Measurements from ENCODE around the gene IGF2R.

IGF2R gene

GRCh38 chr6:160022793-160023192 is 53.9 kb downstream of the IGF2R start:
- no peaks in the 10 kb centered on the region for H3K9me3 ChIP-seq (ENCODE audit: low read length)
- H3K4me3 ChIP-seq (ENCODE audit: low read depth in 1 of 2, low read length in 2 of 2), result no peak overlapping the region
- H3K36me3 ChIP-seq (ENCODE audit: insufficient read depth, low read length), result peaks cover 34% of the 10 kb centered on the region
- no peak overlapping the region for H3K9ac ChIP-seq (ENCODE audit: low read length)
- no peak overlapping the region for H3K27ac ChIP-seq (ENCODE audit: low read depth, low read length)
- H3K4me1 ChIP-seq (ENCODE audit: insufficient read depth, low read length), result no peaks in the 10 kb centered on the region
- H3K27me3 ChIP-seq (ENCODE audit: control insufficient read depth in 1 of 2, insufficient read depth in 2 of 2, low read length in 2 of 2), result no peaks in the 10 kb centered on the region

GRCh38 chr6:160024152-160024551 is 55.3 kb downstream of the IGF2R start:
- H3K36me3 ChIP-seq (ENCODE audit: insufficient read depth, low read length), result peaks cover 39% of the 10 kb centered on the region

GRCh38 chr6:160027076-160027475 is 58.2 kb downstream of the IGF2R start:
- Histone ChIP-seq H3K9ac (ENCODE audit: low read length) (no peak overlapping the region), H3K4me1 (ENCODE audit: insufficient read depth, low read length) (peaks cover 18% of the 10 kb centered on the region), H3K9me3 (ENCODE audit: low read length) (no peaks in the 10 kb centered on the region), H3K27ac (ENCODE audit: low read depth, low read length) (no peak overlapping the region), H3K27me3 (ENCODE audit: control insufficient read depth in 1 of 2, insufficient read depth in 2 of 2, low read length in 2 of 2) (no peaks in the 10 kb centered on the region), H3K36me3 (ENCODE audit: insufficient read depth, low read length) (peaks cover 39% of the 10 kb centered on the region), H3K4me3 (ENCODE audit: low read depth in 1 of 2, low read length in 2 of 2) (no peak overlapping the region)

More at GRCh38 chr6:160024152-160024551, 55.3 kb downstream of the IGF2R start:
- Histone ChIP-seq H3K9me3 (ENCODE audit: low read length) (no peaks in the 10 kb centered on the region), H3K9ac (ENCODE audit: low read length) (no peak overlapping the region), H3K4me1 (ENCODE audit: insufficient read depth, low read length) (no peaks in the 10 kb centered on the region), H3K27ac (ENCODE audit: low read depth, low read length) (no peak overlapping the region), H3K4me3 (ENCODE audit: low read depth in 1 of 2, low read length in 2 of 2) (no peak overlapping the region), H3K27me3 (ENCODE audit: control insufficient read depth in 1 of 2, insufficient read depth in 2 of 2, low read length in 2 of 2) (no peaks in the 10 kb centered on the region)

- Histone ChIP-seq H3K9ac (ENCODE audit: low read length) (no peak overlapping the region), H3K27me3 (ENCODE audit: control insufficient read depth in 1 of 2, insufficient read depth in 2 of 2, low read length in 2 of 2) (no peaks in the 10 kb centered on the region), H3K27ac (ENCODE audit: low read depth, low read length) (no peak overlapping the region), H3K4me1 (ENCODE audit: insufficient read depth, low read length) (peaks cover 18% of the 10 kb centered on the region), H3K36me3 (ENCODE audit: insufficient read depth, low read length) (peaks cover 39% of the 10 kb centered on the region), H3K4me3 (ENCODE audit: low read depth in 1 of 2, low read length in 2 of 2) (no peak overlapping the region), H3K9me3 (ENCODE audit: low read length) (no peaks in the 10 kb centered on the region)
Observed at GRCh38 chr6:160027931-160028330, 59.0 kb downstream of the IGF2R start.

- H3K4me3 ChIP-seq (ENCODE audit: low read depth in 1 of 2, low read length in 2 of 2), result no peak overlapping the region
- no peak overlapping the region for H3K9ac ChIP-seq (ENCODE audit: low read length)
- H3K27ac ChIP-seq (ENCODE audit: low read depth, low read length), result no peak overlapping the region
- no peaks in the 10 kb centered on the region for H3K9me3 ChIP-seq (ENCODE audit: low read length)
- H3K27me3 ChIP-seq (ENCODE audit: control insufficient read depth in 1 of 2, insufficient read depth in 2 of 2, low read length in 2 of 2), result no peaks in the 10 kb centered on the region
- H3K4me1 ChIP-seq (ENCODE audit: insufficient read depth, low read length), result peaks cover 18% of the 10 kb centered on the region
- H3K36me3 ChIP-seq (ENCODE audit: insufficient read depth, low read length), result peaks cover 43% of the 10 kb centered on the region
Observed at GRCh38 chr6:160028487-160029275, 59.8 kb downstream of the IGF2R start.

GRCh38 chr6:160029525-160029924 is 60.6 kb downstream of the IGF2R start:
- Histone ChIP-seq H3K9ac (ENCODE audit: low read length) (peak overlapping the region; percentile 33), H3K36me3 (ENCODE audit: insufficient read depth, low read length) (peaks cover 49% of the 10 kb centered on the region)

GRCh38 chr6:160030103-160030502 is 61.2 kb downstream of the IGF2R start:
- Histone ChIP-seq H3K36me3 (ENCODE audit: insufficient read depth, low read length) (peaks cover 48% of the 10 kb centered on the region), H3K27me3 (ENCODE audit: control insufficient read depth in 1 of 2, insufficient read depth in 2 of 2, low read length in 2 of 2) (no peaks in the 10 kb centered on the region), H3K4me1 (ENCODE audit: insufficient read depth, low read length) (peaks cover 18% of the 10 kb centered on the region), H3K27ac (ENCODE audit: low read depth, low read length) (peak overlapping the region; percentile 64), H3K9ac (ENCODE audit: low read length) (peak overlapping the region; percentile 33), H3K9me3 (ENCODE audit: low read length) (no peaks in the 10 kb centered on the region), H3K4me3 (ENCODE audit: low read depth in 1 of 2, low read length in 2 of 2) (peak overlapping the region; percentile 8 to 39)

More at GRCh38 chr6:160029525-160029924, 60.6 kb downstream of the IGF2R start:
- no peaks in the 10 kb centered on the region for H3K27me3 ChIP-seq (ENCODE audit: control insufficient read depth in 1 of 2, insufficient read depth in 2 of 2, low read length in 2 of 2)
- no peaks in the 10 kb centered on the region for H3K9me3 ChIP-seq (ENCODE audit: low read length)
- peak overlapping the region; percentile 64 for H3K27ac ChIP-seq (ENCODE audit: low read depth, low read length)
- H3K4me3 ChIP-seq (ENCODE audit: low read depth in 1 of 2, low read length in 2 of 2), result peak overlapping the region in 1 of 2 donors; percentile 39
- peaks cover 18% of the 10 kb centered on the region for H3K4me1 ChIP-seq (ENCODE audit: insufficient read depth, low read length)

GRCh38 chr6:160031442-160031841 is 62.6 kb downstream of the IGF2R start:
- Histone ChIP-seq H3K9ac (ENCODE audit: low read length) (no peak overlapping the region), H3K36me3 (ENCODE audit: insufficient read depth, low read length) (peaks cover 54% of the 10 kb centered on the region), H3K27me3 (ENCODE audit: control insufficient read depth in 1 of 2, insufficient read depth in 2 of 2, low read length in 2 of 2) (no peaks in the 10 kb centered on the region), H3K27ac (ENCODE audit: low read depth, low read length) (no peak overlapping the region), H3K4me1 (ENCODE audit: insufficient read depth, low read length) (peaks cover 18% of the 10 kb centered on the region), H3K9me3 (ENCODE audit: low read length) (no peaks in the 10 kb centered on the region), H3K4me3 (ENCODE audit: low read depth in 1 of 2, low read length in 2 of 2) (no peak overlapping the region)

- Histone ChIP-seq H3K9ac (ENCODE audit: low read length) (no peak overlapping the region), H3K27ac (ENCODE audit: low read depth, low read length) (no peak overlapping the region), H3K9me3 (ENCODE audit: low read length) (no peaks in the 10 kb centered on the region), H3K27me3 (ENCODE audit: control insufficient read depth in 1 of 2, insufficient read depth in 2 of 2, low read length in 2 of 2) (no peaks in the 10 kb centered on the region), H3K4me1 (ENCODE audit: insufficient read depth, low read length) (peaks cover 18% of the 10 kb centered on the region), H3K4me3 (ENCODE audit: low read depth in 1 of 2, low read length in 2 of 2) (no peak overlapping the region), H3K36me3 (ENCODE audit: insufficient read depth, low read length) (peaks cover 50% of the 10 kb centered on the region)
Observed at GRCh38 chr6:160031871-160032270, 63.0 kb downstream of the IGF2R start.

GRCh38 chr6:160032538-160032937 is 63.7 kb downstream of the IGF2R start:
- H3K4me3 ChIP-seq (ENCODE audit: low read depth in 1 of 2, low read length in 2 of 2), result no peak overlapping the region
- H3K9me3 ChIP-seq (ENCODE audit: low read length), result no peaks in the 10 kb centered on the region
- H3K4me1 ChIP-seq (ENCODE audit: insufficient read depth, low read length), result peaks cover 18% of the 10 kb centered on the region
- H3K36me3 ChIP-seq (ENCODE audit: insufficient read depth, low read length), result peaks cover 49% of the 10 kb centered on the region
- H3K27ac ChIP-seq (ENCODE audit: low read depth, low read length), result no peak overlapping the region
- H3K27me3 ChIP-seq (ENCODE audit: control insufficient read depth in 1 of 2, insufficient read depth in 2 of 2, low read length in 2 of 2), result no peaks in the 10 kb centered on the region
- no peak overlapping the region for H3K9ac ChIP-seq (ENCODE audit: low read length)

- Histone ChIP-seq H3K27ac (ENCODE audit: low read depth, low read length) (no peak overlapping the region), H3K4me3 (ENCODE audit: low read depth in 1 of 2, low read length in 2 of 2) (no peak overlapping the region), H3K27me3 (ENCODE audit: control insufficient read depth in 1 of 2, insufficient read depth in 2 of 2, low read length in 2 of 2) (no peaks in the 10 kb centered on the region), H3K9me3 (ENCODE audit: low read length) (no peaks in the 10 kb centered on the region), H3K9ac (ENCODE audit: low read length) (no peak overlapping the region), H3K36me3 (ENCODE audit: insufficient read depth, low read length) (peaks cover 40% of the 10 kb centered on the region), H3K4me1 (ENCODE audit: insufficient read depth, low read length) (peaks cover 17% of the 10 kb centered on the region)
Observed at GRCh38 chr6:160034036-160034930, 65.4 kb downstream of the IGF2R start.
